Measurements from ENCODE around the gene COL27A1. TPM values are rescaled to one million over a fixed set of nuclear protein-coding genes. Genes with fewer than 3 reads are reported as not detected.
A peak's percentile ranks its signal among the peaks of the same experiment; 100 is the strongest.

The COL27A1 gene
- total and polyA plus RNA-seq, 3 donors from 2014 or later, result 9.3 to 68.8 (median 25.7) TPM

- H3K4me1 ChIP-seq, result no peaks in the 10 kb centered on the region
- no peak overlapping the region for H3K4me3 ChIP-seq
- no peaks in the 10 kb centered on the region for H3K27me3 ChIP-seq
- WGBS, 2 donors, result 78 to 81% methylated on average over 8 of the region's 8 CpGs
- peak; percentile 10 for DNase-seq
- no peak overlapping the region for H3K27ac ChIP-seq
- intact Hi-C loops (cut with DNase I; ENCODE audit: low total_unique reads), result no loop called here
- TF ChIP-seq, protein P1, sequence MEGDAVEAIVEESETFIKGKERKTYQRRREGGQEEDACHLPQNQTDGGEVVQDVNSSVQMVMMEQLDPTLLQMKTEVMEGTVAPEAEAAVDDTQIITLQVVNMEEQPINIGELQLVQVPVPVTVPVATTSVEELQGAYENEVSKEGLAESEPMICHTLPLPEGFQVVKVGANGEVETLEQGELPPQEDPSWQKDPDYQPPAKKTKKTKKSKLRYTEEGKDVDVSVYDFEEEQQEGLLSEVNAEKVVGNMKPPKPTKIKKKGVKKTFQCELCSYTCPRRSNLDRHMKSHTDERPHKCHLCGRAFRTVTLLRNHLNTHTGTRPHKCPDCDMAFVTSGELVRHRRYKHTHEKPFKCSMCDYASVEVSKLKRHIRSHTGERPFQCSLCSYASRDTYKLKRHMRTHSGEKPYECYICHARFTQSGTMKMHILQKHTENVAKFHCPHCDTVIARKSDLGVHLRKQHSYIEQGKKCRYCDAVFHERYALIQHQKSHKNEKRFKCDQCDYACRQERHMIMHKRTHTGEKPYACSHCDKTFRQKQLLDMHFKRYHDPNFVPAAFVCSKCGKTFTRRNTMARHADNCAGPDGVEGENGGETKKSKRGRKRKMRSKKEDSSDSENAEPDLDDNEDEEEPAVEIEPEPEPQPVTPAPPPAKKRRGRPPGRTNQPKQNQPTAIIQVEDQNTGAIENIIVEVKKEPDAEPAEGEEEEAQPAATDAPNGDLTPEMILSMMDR (IDR thresholded peaks at IDR 0.05), result no peak
- no peak for TF ChIP-seq POLR2A (IDR thresholded peaks at IDR 0.05)
- H3K36me3 ChIP-seq (ENCODE audit: low read depth, missing control alignments), result no peaks in the 10 kb centered on the region
- H3K9me3 ChIP-seq, result no peaks in the 10 kb centered on the region
These were observed 157.2 kb downstream of the COL27A1 start for GRCh38 chr9:114312513-114312875.

DNA sequence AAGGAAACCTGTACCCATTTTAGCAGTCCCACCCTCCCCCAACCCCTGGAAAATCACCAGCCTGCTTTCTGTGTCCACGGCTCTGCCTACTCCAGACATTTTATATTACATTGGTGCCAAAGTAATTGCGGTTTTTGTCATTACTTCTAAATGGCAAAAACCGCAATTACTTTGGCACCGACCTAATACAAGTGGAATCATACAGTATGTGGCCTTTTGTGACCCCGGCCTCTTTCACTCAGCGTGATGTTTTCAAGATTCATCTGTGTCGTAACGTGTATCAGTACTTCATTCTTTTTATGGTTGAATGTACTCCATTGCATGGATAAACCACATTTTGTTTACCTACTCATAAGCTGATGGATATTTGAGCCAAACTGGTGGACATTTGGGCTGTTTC, 157.8 kb downstream of the COL27A1 start:
- H3K27ac ChIP-seq, result no peak overlapping the region
- WGBS, 2 donors, result 88 to 93% methylated on average over 8 of the region's 8 CpGs
- no peak for TF ChIP-seq POLR2A (IDR thresholded peaks at IDR 0.05)
- TF ChIP-seq, protein P1 (IDR thresholded peaks at IDR 0.05), result no peak
- DNase-seq, result no peak
- H3K36me3 ChIP-seq (ENCODE audit: low read depth, missing control alignments), result no peaks in the 10 kb centered on the region
- H3K4me3 ChIP-seq, result no peak overlapping the region
- H3K27me3 ChIP-seq, result no peaks in the 10 kb centered on the region
- H3K4me1 ChIP-seq, result no peaks in the 10 kb centered on the region
- no peaks in the 10 kb centered on the region for H3K9me3 ChIP-seq
- intact Hi-C loops (cut with DNase I; ENCODE audit: low total_unique reads), result no loop called here

DNA sequence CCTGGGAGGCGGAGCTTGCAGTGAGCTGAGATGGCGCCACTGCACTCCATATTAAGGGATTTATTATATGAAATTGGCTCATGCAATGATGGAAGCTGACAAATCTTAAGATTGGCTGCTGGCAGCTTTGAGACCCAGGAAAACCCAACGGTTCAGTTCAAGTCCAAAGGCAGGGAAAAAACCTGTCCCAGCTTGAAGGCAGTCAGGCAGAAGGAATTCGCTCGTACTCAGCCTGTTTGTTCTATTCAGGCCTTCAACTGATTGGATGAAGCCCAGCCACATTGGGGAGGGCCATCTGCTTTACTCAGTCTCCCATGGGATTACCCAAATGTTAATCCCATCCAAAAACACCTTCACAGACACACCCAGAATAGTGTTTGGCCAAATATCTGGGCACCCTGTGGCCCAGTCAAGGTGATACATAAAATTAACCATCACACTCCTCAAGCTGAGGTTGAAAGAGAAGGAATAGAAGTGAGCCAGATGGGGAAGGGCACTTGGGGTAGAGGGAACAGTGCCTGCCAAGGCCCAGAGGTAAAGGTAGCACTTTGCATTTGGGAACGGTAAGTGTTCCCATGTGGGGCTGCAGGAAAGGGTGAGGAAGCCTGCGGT, 159.0 kb downstream of the COL27A1 start:
- TF ChIP-seq POLR2A (IDR thresholded peaks at IDR 0.05), result no peak
- TF ChIP-seq, protein P1 (IDR thresholded peaks at IDR 0.05), result no peak

DNA sequence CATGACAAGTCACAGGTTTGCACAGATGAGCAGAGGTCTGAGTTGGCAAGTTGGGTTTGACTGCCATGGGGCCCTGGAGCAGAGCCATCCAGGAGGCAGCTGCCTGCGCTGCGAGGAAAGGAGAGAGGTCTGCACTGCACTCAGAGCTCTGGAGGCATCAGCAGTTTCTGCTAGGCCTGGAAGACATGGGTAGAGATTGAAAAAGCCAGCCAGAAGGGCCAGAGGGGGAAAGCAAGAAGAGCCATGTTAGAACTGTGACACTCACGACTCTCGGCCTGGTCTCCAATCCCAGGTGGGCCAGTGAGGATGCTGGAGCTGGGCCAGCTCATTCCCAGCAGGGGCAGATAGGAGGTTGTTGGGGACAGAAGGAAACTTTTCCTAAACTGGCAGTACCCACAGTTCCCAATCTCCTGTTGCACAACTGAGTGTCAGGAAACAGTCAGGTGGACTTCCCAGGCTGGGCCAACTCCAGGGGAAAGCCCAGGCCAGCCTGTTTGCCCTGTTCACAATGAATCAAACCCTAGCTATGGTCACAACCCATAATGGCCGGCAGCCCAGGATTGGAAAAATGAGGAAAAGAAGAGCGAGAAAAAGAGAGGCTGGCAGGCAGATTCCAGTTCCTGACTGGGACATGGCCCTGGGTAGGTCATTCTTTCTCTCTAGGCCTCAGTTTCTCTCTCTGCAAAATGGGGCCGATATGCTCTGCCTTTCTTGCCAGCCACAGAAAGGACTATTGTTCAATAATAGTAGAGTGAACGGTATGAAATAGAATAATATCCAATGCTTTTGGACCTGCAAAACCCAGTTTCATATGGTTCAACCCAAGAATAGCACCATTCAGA, 159.8 kb downstream of the COL27A1 start:
- no peak overlapping the region for H3K27ac ChIP-seq
- no peaks in the 10 kb centered on the region for H3K36me3 ChIP-seq (ENCODE audit: low read depth, missing control alignments)
- H3K9me3 ChIP-seq, result no peaks in the 10 kb centered on the region
- intact Hi-C loops (cut with DNase I; ENCODE audit: low total_unique reads), result no loop called here
- 89 to 92% methylated on average over 8 of the region's 8 CpGs for WGBS, 2 donors
- peak; percentile 6 for DNase-seq
- TF ChIP-seq POLR2A (IDR thresholded peaks at IDR 0.05), result no peak
- TF ChIP-seq, protein P1 (IDR thresholded peaks at IDR 0.05), result no peak
- H3K4me3 ChIP-seq, result no peak overlapping the region
- H3K27me3 ChIP-seq, result no peaks in the 10 kb centered on the region
- H3K4me1 ChIP-seq, result no peaks in the 10 kb centered on the region

More for the DNA sequence above, 159.0 kb downstream of the COL27A1 start:
- Histone ChIP-seq H3K27me3 (no peaks in the 10 kb centered on the region), H3K36me3 (ENCODE audit: low read depth, missing control alignments) (no peaks in the 10 kb centered on the region), H3K9me3 (no peaks in the 10 kb centered on the region), H3K4me3 (no peak overlapping the region), H3K27ac (no peak overlapping the region), H3K4me1 (no peaks in the 10 kb centered on the region)
- WGBS, 2 donors, result 79 to 81% methylated on average over 5 to 7 of the region's 7 CpGs
- peak; percentile 6 for DNase-seq
- intact Hi-C loops (cut with DNase I; ENCODE audit: low total_unique reads), result no loop called here

Data from testis (tissue), 3 donors.